DOHH2 (cell line): ENCODE data around the gene SRRM1.
"Not testable (repeated sequence)": the region's sequence is repeated elsewhere in the genome, so short reads cannot be mapped to it uniquely, and the experiment has no call there.

ENCODE experiments used
- CTCF ChIP-seq: fragments of 200-600 bp; sonication (generic); IDR thresholded peaks from one replicate; pipeline ENCODE4 v1.5.1; 2014; ENCODE audit warnings: antibody characterized with exemption, mild to moderate bottlenecking, low read depth, low read length; ENCODE audit not compliant: poor library complexity, severe bottlenecking
- EZH2phosphoT487 ChIP-seq: fragments of 200-600 bp; sonication (generic); IDR thresholded peaks from 2 replicates; pipeline ENCODE4 v1.6.1; 2017; ENCODE audit warnings: borderline replicate concordance, mild to moderate bottlenecking, antibody characterized with exemption, low read length, moderate library complexity, mixed read lengths

- not testable (repeated sequence) for TF ChIP-seq CTCF, EZH2phosphoT487
Observed at GRCh38 chr1:24678421-24678820, 35.3 kb downstream of the SRRM1 start.
